GM12878 (cell line): ENCODE results near the gene KIRREL2. TPM values are rescaled to one million over a fixed set of nuclear protein-coding genes. Genes with fewer than 3 reads are reported as not detected.
A peak's percentile ranks its signal among the peaks of the same experiment; 100 is the strongest.

Source experiments
- ATAC-seq: fragments of 200-7000 bp; cut with Tn5 transposase; 3 replicates; pipeline ENCODE4 v1.9.1; 2020; ENCODE audit warnings: mild to moderate bottlenecking, moderate library complexity
- BruUV-seq: library from RNA; stranded (reverse); fragments of 400-500 nt; replicated peaks from 2 replicates; lab custom pipeline; 2021; lab: Mats Ljungman, UMichigan
- CTCF ChIA-PET: fragments of 300-600 bp; sonication (Branson Sonifier 250); formaldehyde crosslinking; extraction: SDS; loops from one replicate; lab custom pipeline; 2021; ENCODE audit warnings: inconsistent platforms; lab: Yijun Ruan, JAX
- POLR2A ChIA-PET: fragments of 350-600 bp; formaldehyde crosslinking; extraction: SDS; loops from one replicate; lab custom pipeline; 2021; ENCODE audit warnings: inconsistent platforms; lab: Charles Lee
- RAD21 ChIA-PET: fragments of 300-600 bp; sonication (Branson Sonifier 250); formaldehyde crosslinking; loops from one replicate; lab custom pipeline; 2023; ENCODE audit warnings: antibody characterized with exemption; ENCODE audit not compliant: unreplicated experiment; lab: Charles Lee
- SMC1A ChIA-PET: fragments of 300-600 bp; sonication (Branson Sonifier 250); formaldehyde crosslinking; loops from one replicate; lab custom pipeline; 2023; ENCODE audit not compliant: unreplicated experiment, uncharacterized antibody; lab: Charles Lee
- DNase-seq: peaks from one replicate; pipeline ENCODE4 v3.0.0-alpha.2; 2011; ENCODE audit warnings: low read depth, low spot score
- FAIRE-seq: peaks from 3 replicates; lab custom pipeline; 2011; peaks lifted over from hg19 to GRCh38; lab: Jason Lieb, UNC
- H2AFZ ChIP-seq: 2 replicates; pipeline ENCODE4 v1.6.0; 2011; ENCODE audit warnings: low read depth, low read length, control low read depth; ENCODE audit not compliant: control insufficient read depth
- H3K27ac ChIP-seq: 2 replicates; pipeline ENCODE4 v1.5.1; 2011; ENCODE audit warnings: control low read depth; ENCODE audit not compliant: control insufficient read depth, insufficient read depth
- H3K27me3 ChIP-seq, 2 experiments: replicated peaks in 1 of 2; 2 replicates each; pipeline versions ENCODE4 v1.6.0 to v1.6.1; 2011; ENCODE audit warnings: low read length in 1 of 2; ENCODE audit not compliant: control insufficient read depth in 2 of 2, insufficient read depth in 2 of 2
- H3K36me3 ChIP-seq, 2 experiments: 2 replicates each; pipeline ENCODE4 v1.5.1; 2011; ENCODE audit warnings: low read length in 1 of 2; ENCODE audit not compliant: control insufficient read depth in 2 of 2, insufficient read depth in 2 of 2
- H3K4me1 ChIP-seq: 2 replicates; pipeline ENCODE4 v1.6.1; 2011; ENCODE audit warnings: mild to moderate bottlenecking, low read length, moderate library complexity, mixed read lengths; ENCODE audit not compliant: control insufficient read depth, insufficient read depth
- H3K4me2 ChIP-seq: 2 replicates; pipeline ENCODE4 v1.6.0; 2011; ENCODE audit warnings: control low read depth; ENCODE audit not compliant: control insufficient read depth, insufficient read depth
- H3K4me3 ChIP-seq: fragments of 200-600 bp; sonication (generic); 2 replicates; pipeline ENCODE4 v1.5.1; 2016
- H3K79me2 ChIP-seq: 2 replicates; pipeline ENCODE4 v1.6.0; 2011; ENCODE audit warnings: low read length; ENCODE audit not compliant: control insufficient read depth, insufficient read depth
- H3K9ac ChIP-seq: 2 replicates; pipeline ENCODE4 v1.8.0; 2011; ENCODE audit warnings: low read length, control low read depth, mixed read lengths; ENCODE audit not compliant: control insufficient read depth, insufficient read depth
- H3K9me3 ChIP-seq: replicated peaks from 3 replicates; pipeline ENCODE4 v1.5.1; 2011; ENCODE audit warnings: mild to moderate bottlenecking, low read length; ENCODE audit not compliant: control insufficient read depth, insufficient read depth
- H4K20me1 ChIP-seq: 2 replicates; pipeline ENCODE4 v1.6.0; 2011; ENCODE audit not compliant: control insufficient read depth, insufficient read depth
- CREB1 ChIP-seq: IDR thresholded peaks from 2 replicates; pipeline ENCODE4 v1.6.1; 2012; ENCODE audit warnings: low read depth, mild to moderate bottlenecking, inconsistent platforms
- EP300 ChIP-seq, 2 experiments: fragments of 150-350 bp in 1 of 2; IDR thresholded peaks; 2 replicates each; pipeline ENCODE4 v1.6.1; 2011 to 2012; ENCODE audit warnings: low read depth in 2 of 2, low read length in 2 of 2, borderline replicate concordance in 1 of 2, improper control_type of control experiment in 1 of 2, inconsistent platforms in 1 of 2; ENCODE audit not compliant: control insufficient read depth in 1 of 2
- ZNF207 ChIP-seq: fragments of 450-650 bp; IDR thresholded peaks from 2 replicates; pipeline ENCODE4 v1.6.1; 2014; ENCODE audit warnings: antibody characterized with exemption, mild to moderate bottlenecking, borderline replicate concordance
- ZNF384 ChIP-seq: IDR thresholded peaks from 2 replicates; pipeline ENCODE4 v1.6.1; 2012; ENCODE audit warnings: low read depth, mild to moderate bottlenecking, low read length, improper control_type of control experiment, borderline replicate concordance
- WGBS: methylation state at CpG from one replicate; pipeline ENCODE4 v1.1.6; 2016; ENCODE audit warnings: low lambda C conversion rate; ENCODE audit not compliant: insufficient replicate concordance, insufficient coverage; ENCODE audit errors: missing lambda C conversion rate; 5-methylcytosine and 5-hydroxymethylcytosine counted together
- in situ Hi-C: fragments of 300-500 bp; cut with MboI; formaldehyde crosslinking; loops from 9 replicates; pipeline ENCODE4 v1.14.3; 2018; ENCODE audit warnings: mixed read lengths
- intact Hi-C: fragments of 100-400 bp; cut with micrococcal nuclease; formaldehyde crosslinking; loops from one replicate; pipeline ENCODE4 v1.14.2; 2022; ENCODE audit not compliant: unreplicated experiment
- polyA plus RNA-seq, 11 experiments: library from polyadenylated mRNA; depleted of rRNA in 4 of 11; unstranded in 6 of 11; stranded (reverse) in 5 of 11; fragments of >200 nt; fragmentation: Nextera tagmentation in 4 of 11; fragmentation: Illumina TruSeq in 1 of 11; extraction: Ambion mirVana in 4 of 11; extraction: Trizol in 1 of 11; gene quantifications; 1 replicate in 1 of 11; 2 replicates in 10 of 11; pipeline versions ENCODE4 v1.2.1 to v1.2.3, GENCODE V29; 2011 to 2016; ENCODE audit warnings: inconsistent platforms in 2 of 11, missing spikeins in 2 of 11, low read depth in 1 of 11
- total RNA-seq, 4 experiments: library from RNA; depleted of rRNA in 3 of 4; stranded (reverse); fragments of >200 nt in 3 of 4; fragmentation: Illumina TruSeq in 1 of 4; extraction: Trizol in 1 of 4; gene quantifications; 2 replicates each; pipeline versions ENCODE4 v1.2.1 to v1.2.3, GENCODE V29; 2013 to 2021
- TF ChIP-seq, protein P1 (sequence below): fragments of 450-650 bp; IDR thresholded peaks from 2 replicates; pipeline ENCODE4 v1.6.1; 2018; ENCODE audit warnings: borderline replicate concordance, mild to moderate bottlenecking; ENCODE audit not compliant: partially characterized antibody

KIRREL2 gene
- total and polyA plus RNA-seq, 10 of the 15 experiments (the other 5 are each of a cell fraction or from before 2014, with no cell fraction given): 0.03 to 0.06 TPM; not detected in 8

- H3K4me3 ChIP-seq: no peak overlapping the region; the same call in 1 of the 2 replicates
- H3K4me2 ChIP-seq: no peak overlapping the region
- intact Hi-C loops (loop anchor here (5.0 kb wide), 1 partner anchor 192 kb away; no protein-coding TSS in a partner anchor), in situ Hi-C loops (loop anchor here (10.0 kb wide), 1 partner anchor 570 kb away; no protein-coding TSS in a partner anchor)
- ChIA-PET CTCF (interaction anchor here (3.1 kb wide), 1 partner anchor 25 kb away, joined by 13 read pairs; no protein-coding TSS in a partner anchor), RAD21 (interaction anchor here (4.9 kb wide), 1 partner anchor 25 kb away, joined by 37 read pairs; no protein-coding TSS in a partner anchor), POLR2A (interaction anchor here (0.9 to 2.4 kb wide), 4 partner anchors 9 to 192 kb away, joined by 3 to 22 read pairs (median 6); no protein-coding TSS in a partner anchor), SMC1A (interaction anchor here (1.8 to 2.2 kb wide), 3 partner anchors 8 to 27 kb away, joined by 4 to 8 read pairs (median 7); no protein-coding TSS in a partner anchor)
- no peaks in the 10 kb centered on the region for H4K20me1 ChIP-seq
- TF ChIP-seq EP300 (IDR thresholded peaks at IDR 0.05; ENCODE audit: borderline replicate concordance in 1 of 2, control insufficient read depth in 1 of 2, low read depth in 2 of 2, low read length in 2 of 2) (no peak), ZNF384 (0 out of 2 replicates have a peak, but pooled peaks have one; percentile 25), ZNF207 (no peak), CREB1 (no peak)
- TF ChIP-seq, protein P1, sequence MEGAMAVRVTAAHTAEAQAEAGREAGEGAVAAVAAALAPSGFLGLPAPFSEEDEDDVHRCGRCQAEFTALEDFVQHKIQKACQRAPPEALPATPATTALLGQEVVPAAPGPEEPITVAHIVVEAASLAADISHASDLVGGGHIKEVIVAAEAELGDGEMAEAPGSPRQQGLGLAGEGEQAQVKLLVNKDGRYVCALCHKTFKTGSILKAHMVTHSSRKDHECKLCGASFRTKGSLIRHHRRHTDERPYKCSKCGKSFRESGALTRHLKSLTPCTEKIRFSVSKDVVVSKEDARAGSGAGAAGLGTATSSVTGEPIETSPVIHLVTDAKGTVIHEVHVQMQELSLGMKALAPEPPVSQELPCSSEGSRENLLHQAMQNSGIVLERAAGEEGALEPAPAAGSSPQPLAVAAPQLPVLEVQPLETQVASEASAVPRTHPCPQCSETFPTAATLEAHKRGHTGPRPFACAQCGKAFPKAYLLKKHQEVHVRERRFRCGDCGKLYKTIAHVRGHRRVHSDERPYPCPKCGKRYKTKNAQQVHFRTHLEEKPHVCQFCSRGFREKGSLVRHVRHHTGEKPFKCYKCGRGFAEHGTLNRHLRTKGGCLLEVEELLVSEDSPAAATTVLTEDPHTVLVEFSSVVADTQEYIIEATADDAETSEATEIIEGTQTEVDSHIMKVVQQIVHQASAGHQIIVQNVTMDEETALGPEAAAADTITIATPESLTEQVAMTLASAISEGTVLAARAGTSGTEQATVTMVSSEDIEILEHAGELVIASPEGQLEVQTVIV: no peak
- ATAC-seq: no peak
- peaks cover 47% of the 10 kb centered on the region for H3K4me1 ChIP-seq
- BruUV-seq: no TSS peak
- FAIRE-seq: no peak
- H3K79me2 ChIP-seq: peaks cover 12% of the 10 kb centered on the region
- WGBS: 78% methylated on average over 10 of the region's 10 CpGs
- no peaks in the 10 kb centered on the region for H3K27me3 ChIP-seq
- no peaks in the 10 kb centered on the region for H3K9me3 ChIP-seq
- no peak overlapping the region for H3K9ac ChIP-seq
- H3K36me3 ChIP-seq: no peaks in the 10 kb centered on the region
- H3K27ac ChIP-seq: peak overlapping the region; percentile 96
- H2AFZ ChIP-seq: no peak overlapping the region
- DNase-seq: no peak
These were observed 47.8 kb downstream of the KIRREL2 start for GRCh38 chr19:35904311-35905068.
